GM19023 (cell line): ENCODE data around the gene RIT1.

ENCODE experiments used
- ATAC-seq: cut with Tn5 transposase; IDR thresholded peaks from one replicate; pipeline ENCODE4 v1.9.1; 2021; ENCODE audit warnings: mild to moderate bottlenecking, moderate library complexity; ENCODE audit not compliant: unreplicated experiment

The RIT1 gene, protein sequence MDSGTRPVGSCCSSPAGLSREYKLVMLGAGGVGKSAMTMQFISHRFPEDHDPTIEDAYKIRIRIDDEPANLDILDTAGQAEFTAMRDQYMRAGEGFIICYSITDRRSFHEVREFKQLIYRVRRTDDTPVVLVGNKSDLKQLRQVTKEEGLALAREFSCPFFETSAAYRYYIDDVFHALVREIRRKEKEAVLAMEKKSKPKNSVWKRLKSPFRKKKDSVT

DNA sequence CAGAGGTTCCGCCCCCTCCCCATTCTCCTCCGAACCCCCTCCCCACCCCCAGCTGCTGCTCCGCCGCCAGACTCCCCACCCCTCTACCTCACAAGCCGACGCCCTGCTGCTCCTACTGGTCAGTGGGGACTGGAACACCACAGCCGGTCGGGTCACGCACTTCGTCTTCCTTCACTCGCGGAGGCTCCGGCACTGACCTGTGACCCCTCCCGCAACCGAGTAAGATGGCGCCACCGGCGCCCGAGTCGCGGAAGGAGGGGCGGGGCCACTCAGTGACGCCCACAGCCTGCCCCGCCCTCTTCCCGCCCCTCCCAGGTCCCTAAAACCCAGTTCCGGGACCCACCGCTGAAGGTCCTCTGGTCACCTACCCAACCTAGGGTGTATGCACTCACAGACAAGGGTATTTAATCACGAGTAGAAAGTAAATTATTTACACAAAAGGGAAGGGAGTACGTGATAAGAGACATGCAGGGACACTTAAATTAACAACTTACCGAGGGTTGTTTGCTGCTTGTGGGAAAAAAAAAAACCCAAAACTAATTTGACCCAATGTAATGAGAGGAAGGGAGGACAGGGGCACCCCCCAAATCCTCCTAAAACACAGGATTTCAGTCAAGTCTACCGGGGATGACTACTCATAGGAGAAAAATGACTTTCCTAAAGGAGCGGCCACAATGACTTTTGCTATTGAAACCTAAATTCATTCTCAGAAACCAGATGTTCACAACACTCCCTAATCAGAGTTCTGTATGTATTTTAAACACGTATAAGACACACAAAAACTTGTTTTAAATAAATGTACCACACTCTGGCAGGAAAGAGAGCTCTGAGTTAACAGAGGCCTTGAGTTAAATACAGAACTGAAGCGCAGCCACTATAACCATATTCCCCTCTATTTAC lies at the start of gene RIT1:
TSS of gene RIT1 (minus strand) at position 194 of the 900 bp plus-strand sequence. CDS start 588 bp downstream, outside the sequence.
- peak; percentile 79 for ATAC-seq

DNA sequence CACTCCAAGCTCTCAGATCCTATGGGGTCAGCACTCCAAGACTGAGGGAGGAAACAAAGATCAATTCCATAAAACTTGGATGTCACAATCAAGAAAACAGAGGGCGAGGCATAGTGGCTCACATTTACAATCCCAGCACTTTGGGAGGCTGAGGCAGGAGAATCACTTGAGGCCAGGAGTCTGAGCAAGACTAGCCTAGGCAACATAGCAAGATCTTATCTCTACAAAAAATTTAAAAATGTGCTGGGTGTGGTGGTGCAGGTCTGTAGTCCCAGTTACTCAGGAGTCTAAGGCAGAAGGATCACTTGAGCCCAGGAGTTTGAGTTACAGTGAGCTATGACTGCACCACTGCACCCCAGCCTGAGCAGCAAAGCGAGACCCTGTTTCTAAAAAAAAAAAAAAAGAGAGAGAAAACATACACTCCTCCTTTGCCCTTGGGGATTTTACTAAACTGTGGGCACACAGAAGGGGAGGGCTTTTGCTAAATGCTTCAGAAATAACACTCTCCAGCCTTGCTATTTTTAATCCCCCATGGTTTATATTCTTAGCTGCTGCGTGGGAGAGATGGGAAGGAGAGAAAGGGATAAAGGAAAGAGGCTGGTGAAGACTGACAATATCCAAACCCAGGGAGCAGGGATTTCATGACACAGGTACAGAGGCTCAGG lies 49.1 kb upstream of the RIT1 start:
- no peak for ATAC-seq

DNA sequence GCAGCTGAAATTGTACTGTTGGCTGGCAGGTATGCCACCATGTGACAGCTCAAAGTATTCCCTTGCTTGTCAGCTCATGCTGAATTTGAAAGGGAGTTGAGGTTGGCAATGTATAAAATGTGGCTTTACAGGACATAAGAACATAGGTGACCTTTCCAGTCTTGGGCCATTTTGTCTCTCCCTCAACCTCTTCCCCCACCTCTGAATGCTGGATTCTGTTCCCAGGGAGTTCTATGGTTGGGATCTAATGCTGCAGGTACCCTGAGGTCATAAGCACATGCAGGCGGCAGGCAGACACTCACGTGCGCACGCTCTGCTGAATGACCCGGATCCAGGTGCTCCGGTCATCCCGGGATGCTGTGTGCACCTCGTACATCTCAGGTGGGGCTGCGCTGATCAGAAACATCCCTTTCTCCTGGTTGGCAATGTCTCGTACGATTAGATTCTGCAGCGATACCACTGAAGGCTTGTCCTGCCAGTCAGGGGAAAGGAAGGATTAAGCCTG lies 46.3 kb upstream of the RIT1 start:
- no peak for ATAC-seq

DNA sequence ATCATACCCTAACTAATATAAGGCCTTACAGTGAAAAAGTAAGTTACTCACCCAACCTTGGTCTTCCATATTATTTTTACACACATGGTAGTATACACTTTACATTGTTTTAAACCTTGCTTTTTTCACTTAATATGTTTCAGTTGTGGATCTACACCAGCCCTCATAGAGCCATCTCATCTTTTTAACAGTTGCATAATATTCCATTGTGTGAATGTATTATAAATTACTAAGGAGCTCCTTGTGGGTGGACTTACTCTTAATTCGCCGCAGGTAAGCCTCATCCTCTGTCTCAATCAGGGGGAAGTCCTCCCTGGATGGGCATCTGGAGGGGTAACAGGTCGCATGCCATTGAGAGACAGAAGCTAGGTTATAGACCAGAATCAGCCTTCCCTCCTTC lies 43.5 kb upstream of the RIT1 start:
- no peak for ATAC-seq

DNA sequence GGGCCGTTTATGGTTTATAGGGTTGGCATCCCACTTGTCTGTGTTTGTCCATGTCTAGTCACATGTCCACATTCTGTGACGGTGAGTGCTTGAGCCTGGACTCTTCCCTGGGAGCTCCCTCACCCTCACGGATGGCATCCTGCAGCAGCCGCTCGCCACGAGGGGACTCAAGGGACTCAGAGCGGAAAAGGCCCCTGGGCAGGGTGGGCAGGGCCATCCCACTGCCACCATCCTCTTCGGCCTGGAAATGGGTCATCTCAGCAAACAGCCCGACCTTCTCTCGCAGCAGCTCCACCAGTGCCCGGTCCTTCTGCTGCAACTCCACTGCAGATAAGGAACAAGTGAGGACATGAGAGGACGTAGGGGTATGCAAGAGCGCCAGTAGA lies 41.3 kb upstream of the RIT1 start:
- no peak for ATAC-seq

DNA sequence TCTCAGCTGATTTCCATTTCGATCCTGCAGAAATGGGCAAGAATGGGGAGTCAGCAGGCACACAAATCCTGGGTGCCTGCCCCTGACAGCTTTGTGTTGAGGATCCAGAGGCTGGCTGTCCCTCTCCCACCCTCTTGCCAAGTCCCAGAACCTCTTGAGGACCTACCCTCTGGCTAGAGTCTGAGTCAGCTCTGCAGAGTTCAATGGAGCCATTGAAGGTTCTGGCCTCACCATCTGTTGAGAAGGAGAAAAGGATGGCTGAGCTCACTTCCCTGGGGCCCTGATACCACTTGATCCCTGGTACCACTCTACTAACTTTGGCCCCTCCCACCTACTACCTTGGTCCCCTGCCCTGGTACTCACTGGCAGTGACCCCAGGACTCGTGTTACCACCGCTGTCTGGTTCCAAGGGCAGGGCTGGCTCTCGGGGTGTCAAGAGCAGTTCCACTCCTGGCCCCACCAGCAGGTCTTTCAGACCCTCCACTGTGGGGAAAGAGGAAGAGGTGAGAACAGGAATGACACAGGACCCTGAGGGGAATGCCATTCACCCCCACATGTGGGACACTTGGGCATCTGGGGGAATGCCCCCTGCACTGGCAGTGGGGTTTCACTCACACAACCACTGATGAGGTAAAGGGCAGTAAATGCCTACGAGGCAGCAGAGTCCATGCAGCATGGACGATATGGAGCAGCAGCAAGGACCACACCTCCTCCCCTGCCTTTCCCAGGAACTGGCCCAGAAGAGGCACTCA lies 40.8 kb upstream of the RIT1 start:
- no peak for ATAC-seq

DNA sequence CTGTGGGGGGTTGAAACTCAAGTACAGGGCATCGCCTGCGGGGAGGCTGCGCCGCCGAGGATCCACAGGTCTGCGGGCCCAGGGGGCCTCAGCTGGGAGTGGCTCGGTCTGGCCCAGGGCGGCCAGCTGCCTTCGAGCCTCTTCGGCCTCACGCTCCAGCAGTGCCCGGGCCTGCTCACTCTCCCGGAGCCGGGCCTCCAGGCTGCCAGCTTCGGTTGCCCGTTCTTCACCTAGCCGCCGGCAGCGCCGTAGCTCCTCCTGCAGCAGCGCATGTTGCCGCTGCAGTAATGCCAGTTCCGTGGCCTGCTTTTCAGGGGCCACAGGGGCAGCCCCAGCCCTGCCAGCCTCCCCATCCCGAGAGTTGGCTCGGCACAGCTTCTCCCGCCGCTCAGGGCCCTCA lies 39.7 kb upstream of the RIT1 start:
- no peak for ATAC-seq

DNA sequence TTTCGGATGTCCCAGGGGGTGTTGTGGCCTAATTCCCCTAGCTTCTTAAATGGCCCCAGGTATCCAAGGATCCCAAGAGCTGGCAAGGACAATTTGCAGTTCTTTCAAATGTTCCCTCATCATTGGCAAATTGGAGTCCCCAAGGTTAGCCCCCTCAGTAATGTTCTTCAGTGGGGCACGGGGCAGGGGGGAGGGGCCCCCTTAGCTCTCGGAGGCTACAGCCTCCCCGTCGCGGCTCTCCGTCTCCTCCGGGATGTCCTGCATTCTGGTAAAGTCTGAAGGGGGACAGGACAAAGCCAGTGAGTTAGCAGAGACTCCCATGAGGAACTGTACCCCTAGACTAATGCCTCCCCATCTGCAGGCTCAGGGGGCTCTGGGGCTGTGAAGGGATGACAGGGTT lies 36.6 kb upstream of the RIT1 start:
- ATAC-seq: no peak

DNA sequence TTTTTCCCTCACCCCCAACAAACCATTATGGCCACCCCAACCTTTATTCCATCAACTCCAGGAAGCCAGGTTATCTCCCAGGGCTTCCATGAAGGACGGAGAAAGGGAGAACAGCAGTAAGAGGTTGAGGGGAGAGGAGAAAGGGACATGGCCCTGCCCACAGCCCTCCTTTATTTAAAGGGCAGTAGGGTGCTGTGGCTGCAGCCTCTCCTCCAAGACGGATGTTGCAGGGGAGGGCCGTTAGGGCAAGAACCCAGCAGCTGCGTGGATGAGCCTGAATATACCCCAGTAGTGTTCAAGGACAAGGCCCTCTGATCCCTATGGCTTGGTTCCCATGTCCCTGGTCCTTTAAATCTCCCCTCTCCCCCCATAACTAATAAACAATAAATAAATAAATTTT lies 36.1 kb upstream of the RIT1 start:
- ATAC-seq: no peak

DNA sequence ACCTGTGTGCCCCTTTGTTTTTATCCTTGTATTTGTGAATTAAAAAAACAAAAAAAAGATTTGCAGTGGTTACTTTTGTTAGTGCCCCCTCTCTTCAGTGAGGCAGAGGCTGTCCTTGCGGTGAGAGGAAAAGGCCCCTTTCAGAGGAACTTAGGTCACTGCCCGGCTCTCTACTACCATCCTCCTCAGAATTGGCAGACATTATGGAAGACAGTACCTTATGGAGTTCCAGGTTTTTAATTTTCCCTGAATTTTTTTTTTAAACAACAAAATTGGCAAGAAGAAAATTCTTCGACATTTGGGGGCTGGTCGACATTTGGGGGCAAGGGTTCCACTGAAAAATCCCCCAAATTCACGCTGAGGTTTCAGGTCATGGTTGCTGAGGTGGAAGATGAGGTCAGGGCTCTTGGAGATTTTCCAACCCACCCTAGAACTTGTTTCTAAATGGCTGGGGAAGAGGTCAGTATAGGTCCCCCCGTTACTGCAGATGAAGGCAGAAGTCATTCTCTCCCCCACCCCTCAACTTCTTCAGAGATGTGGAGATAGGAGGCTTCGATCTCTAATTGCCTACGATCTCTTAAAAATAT lies 35.6 kb upstream of the RIT1 start:
- peak; percentile 16 for ATAC-seq

DNA sequence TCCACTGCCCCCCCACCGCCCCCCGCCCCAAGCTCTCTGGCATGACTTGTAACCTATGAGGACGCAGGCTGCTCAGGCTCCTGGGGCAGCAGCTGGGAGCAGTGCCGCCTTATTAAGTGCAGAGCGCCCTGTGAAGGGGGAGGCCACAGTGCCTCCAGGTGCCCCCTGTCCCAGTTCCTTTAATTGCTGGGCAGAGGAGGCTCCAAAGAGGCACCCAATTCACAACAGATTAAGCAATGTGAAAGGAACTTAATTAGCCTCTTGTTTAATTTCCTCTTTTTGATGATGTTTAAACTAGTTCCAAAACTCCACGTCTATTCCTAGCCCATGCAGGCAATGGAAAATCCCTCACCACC lies 33.3 kb upstream of the RIT1 start:
- ATAC-seq: no peak

DNA sequence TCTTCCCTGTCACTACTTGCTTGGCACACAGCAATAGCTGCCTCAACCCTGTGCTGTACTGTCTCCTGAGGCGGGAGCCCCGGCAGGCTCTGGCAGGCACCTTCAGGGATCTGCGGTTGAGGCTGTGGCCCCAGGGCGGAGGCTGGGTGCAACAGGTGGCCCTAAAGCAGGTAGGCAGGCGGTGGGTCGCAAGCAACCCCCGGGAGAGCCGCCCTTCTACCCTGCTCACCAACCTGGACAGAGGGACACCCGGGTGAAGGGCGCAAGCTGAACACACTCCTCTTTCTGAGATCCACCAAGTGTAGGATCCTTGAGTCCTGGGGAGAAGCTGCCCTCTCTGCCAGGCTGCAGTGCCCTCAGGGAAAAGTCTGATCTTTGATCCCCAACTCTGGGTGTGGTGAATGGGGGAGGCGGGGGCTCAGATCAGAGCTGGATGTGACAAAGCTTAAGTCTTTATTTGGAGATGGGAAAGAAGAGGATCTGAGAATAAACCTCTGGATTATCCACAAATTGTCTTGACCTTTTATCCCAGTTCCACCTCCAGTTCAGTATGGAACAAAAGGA lies 31.5 kb upstream of the RIT1 start:
- no peak for ATAC-seq

DNA sequence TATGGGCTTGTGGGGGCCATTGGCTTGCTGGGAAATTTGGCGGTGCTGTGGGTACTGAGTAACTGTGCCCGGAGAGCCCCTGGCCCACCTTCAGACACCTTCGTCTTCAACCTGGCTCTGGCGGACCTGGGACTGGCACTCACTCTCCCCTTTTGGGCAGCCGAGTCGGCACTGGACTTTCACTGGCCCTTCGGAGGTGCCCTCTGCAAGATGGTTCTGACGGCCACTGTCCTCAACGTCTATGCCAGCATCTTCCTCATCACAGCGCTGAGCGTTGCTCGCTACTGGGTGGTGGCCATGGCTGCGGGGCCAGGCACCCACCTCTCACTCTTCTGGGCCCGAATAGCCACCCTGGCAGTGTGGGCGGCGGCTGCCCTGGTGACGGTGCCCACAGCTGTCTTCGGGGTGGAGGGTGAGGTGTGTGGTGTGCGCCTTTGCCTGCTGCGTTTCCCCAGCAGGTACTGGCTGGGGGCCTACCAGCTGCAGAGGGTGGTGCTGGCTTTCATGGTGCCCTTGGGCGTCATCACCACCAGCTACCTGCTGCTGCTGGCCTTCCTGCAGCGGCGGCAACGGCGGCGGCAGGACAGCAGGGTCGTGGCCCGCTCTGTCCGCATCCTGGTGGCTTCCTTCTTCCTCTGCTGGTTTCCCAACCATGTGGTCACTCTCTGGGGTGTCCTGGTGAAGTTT lies 30.8 kb upstream of the RIT1 start:
- no peak for ATAC-seq

DNA sequence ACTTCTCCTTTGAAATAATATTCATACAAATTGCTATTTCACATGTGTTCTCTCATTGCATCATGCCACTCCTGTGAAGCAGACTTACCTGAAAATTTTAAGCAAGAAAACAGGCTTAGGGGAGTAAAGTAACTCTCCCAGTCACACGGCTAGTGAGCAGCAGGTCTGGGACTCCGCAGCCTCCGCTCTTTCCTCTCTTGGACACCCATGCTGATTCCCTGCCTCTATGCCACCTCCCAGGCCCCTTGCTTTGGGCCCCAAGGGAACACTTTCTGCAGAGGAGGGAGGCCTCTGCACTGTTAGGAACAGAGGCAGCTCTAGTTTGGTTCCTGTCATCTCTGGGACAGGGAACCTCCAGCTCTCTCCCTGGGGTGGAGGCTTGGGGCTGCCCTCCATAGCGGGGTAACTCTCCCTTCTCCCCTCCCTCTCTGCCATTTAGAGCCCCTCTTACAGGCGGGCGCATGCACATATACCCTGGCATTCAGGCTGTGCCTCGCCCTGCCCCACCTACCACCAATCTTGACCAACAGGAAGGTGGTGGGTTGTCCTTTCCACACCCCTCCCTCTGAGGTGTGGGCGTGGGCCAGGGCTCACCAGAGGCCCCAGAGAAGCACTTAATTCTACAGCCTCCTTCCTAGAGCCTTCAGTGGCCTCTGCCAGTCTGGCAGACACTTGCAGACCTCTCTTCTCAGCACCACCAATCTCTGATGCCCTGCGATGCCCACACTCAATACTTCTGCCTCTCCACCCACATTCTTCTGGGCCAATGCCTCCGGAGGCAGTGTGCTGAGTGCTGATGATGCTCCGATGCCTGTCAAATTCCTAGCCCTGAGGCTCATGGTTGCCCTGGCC lies 30.1 kb upstream of the RIT1 start, which contains the start of gene RXFP4:
TSS of gene RXFP4 (plus strand) at position 646 of the 852 bp plus-strand sequence. CDS start at position 718, 72 bp downstream.
- no peak for ATAC-seq

DNA sequence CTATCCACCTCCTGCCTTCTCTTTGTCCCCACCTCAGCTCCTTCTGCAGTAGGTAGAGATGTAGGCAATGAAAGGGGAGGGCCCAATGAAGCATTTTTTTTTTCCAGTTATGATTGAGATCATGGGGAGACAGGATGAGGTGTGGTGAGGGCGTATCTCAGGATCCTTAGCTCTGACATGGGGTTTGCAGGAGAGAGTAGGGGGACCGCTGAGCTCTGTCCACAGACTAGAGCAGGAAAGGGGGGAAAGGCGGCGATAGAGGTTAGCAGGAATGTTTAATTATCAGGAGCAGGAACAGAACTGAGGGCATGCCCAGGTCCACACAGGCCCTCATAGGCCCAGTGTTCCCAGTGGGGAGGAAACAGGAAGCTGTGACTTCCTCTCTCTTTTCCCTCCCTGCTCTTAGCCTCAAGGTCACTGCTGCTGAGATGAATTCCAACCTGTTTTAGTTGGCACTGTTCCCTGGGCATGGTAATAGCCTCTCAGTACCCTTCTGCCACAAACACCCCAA lies 29.4 kb upstream of the RIT1 start:
- no peak for ATAC-seq

DNA sequence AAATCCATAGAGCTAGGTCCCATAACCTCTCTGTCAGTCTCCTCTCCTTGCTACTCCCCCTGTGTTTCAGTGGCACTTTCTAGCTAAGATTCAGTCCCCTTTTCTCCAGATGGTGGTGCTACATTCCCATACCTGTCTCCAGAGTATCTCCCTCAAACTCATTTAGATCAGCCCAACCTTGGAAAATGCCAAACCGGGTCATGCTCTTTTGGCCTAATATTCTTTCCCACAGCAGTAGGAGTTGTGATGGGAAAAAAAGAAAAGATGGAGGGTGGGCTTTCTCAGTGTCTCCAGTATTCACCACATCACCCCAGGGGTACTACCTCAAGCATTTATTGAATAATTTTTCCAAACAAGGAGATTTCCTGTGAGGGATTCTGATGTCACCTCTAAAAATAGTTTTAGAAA lies 27.1 kb upstream of the RIT1 start:
- no peak for ATAC-seq

DNA sequence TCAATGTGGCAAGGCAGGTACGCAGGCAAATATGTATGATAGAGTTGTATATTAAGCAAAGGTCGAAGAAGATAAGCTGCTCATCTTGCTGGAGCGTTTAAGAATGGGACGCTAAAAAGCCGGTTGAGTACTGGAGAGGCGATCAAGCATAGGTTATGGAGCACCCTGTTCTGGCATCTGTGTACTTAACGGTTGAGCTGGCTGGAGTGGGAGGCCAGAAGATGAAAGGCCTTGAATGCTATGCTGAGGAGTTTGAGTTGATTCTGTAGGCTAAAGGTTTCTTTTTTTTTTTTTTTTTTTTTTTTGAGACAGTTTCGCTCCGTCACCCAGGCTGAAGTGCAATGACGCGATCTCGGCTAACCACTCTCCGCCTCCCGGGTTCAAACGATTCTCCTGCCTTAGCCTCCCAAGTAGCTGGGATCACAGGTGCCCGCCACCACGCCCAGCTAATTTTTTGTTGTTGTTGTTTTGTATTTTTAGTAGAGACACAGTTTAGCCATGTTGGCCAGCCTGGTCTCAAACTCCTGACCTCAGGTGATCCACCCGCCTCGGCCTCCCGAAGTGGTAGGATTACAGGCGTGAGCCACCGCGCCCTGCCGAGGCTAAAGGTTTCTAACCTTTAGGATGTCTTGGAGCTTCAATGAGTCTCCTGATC lies 23.9 kb upstream of the RIT1 start:
- no peak for ATAC-seq
